Measurements from ENCODE around the gene HBG1. TPM values are rescaled to one million over a fixed set of nuclear protein-coding genes. Genes with fewer than 3 reads are reported as not detected.

Gene HBG1
- total RNA-seq, 2 experiments from 2014 or later: not detected

GRCh38 chr11:5283882-5284281 lies 34.2 kb upstream of the HBG1 start:
- Histone ChIP-seq H3K36me3 (ENCODE audit: insufficient read depth, low read length) (no peaks in the 10 kb centered on the region), H3K27ac (ENCODE audit: low read depth, low read length, poor library complexity, severe bottlenecking) (no peak overlapping the region), H3K4me3 (ENCODE audit: low read depth, low read length, poor library complexity, severe bottlenecking) (no peak overlapping the region), H4K20me1 (ENCODE audit: insufficient read depth, low read length) (no peaks in the 10 kb centered on the region), H3K79me2 (ENCODE audit: insufficient read depth, low read depth, low read length) (no peaks in the 10 kb centered on the region), H3K4me2 (ENCODE audit: low read length) (no peak overlapping the region), H2AFZ (ENCODE audit: low read length) (no peak overlapping the region), H3K9me3 (ENCODE audit: low read length) (no peaks in the 10 kb centered on the region), H3K4me1 (ENCODE audit: insufficient read depth, low read length, poor library complexity, severe bottlenecking) (no peaks in the 10 kb centered on the region), H3K9me2 (ENCODE audit: insufficient read depth, low read length) (no peaks in the 10 kb centered on the region)
- no peak for DNase-seq (ENCODE audit: low spot score)
- CTCF ChIA-PET (ENCODE audit: unreplicated experiment): no interaction called here
- intact Hi-C loops (cut with micrococcal nuclease; ENCODE audit: unreplicated experiment): no loop called here
- POLR2A ChIA-PET: no interaction called here
- TF ChIP-seq CTCF (conservative IDR thresholded peaks at IDR 0.05; ENCODE audit: low read length): no peak
- TF ChIP-seq EZH2phosphoT487 (IDR thresholded peaks at IDR 0.05; ENCODE audit: borderline replicate concordance, low read depth, low read length): no peak
- BruUV-seq (replicated peaks): no TSS peak

- H3K4me3 ChIP-seq (ENCODE audit: low read depth, low read length, poor library complexity, severe bottlenecking): no peak overlapping the region
- no peak overlapping the region for H3K4me2 ChIP-seq (ENCODE audit: low read length)
- no peaks in the 10 kb centered on the region for H3K36me3 ChIP-seq (ENCODE audit: insufficient read depth, low read length)
- H4K20me1 ChIP-seq (ENCODE audit: insufficient read depth, low read length): no peaks in the 10 kb centered on the region
- no peaks in the 10 kb centered on the region for H3K79me2 ChIP-seq (ENCODE audit: insufficient read depth, low read depth, low read length)
- TF ChIP-seq CTCF (conservative IDR thresholded peaks at IDR 0.05; ENCODE audit: low read length) (no peak), EZH2phosphoT487 (IDR thresholded peaks at IDR 0.05; ENCODE audit: borderline replicate concordance, low read depth, low read length) (no peak)
- no peaks in the 10 kb centered on the region for H3K4me1 ChIP-seq (ENCODE audit: insufficient read depth, low read length, poor library complexity, severe bottlenecking)
- H3K27ac ChIP-seq (ENCODE audit: low read depth, low read length, poor library complexity, severe bottlenecking): no peak overlapping the region
- no peak overlapping the region for H2AFZ ChIP-seq (ENCODE audit: low read length)
- H3K9me2 ChIP-seq (ENCODE audit: insufficient read depth, low read length): no peaks in the 10 kb centered on the region
- POLR2A ChIA-PET: no interaction called here
- no TSS peak for BruUV-seq (replicated peaks)
- no peaks in the 10 kb centered on the region for H3K9me3 ChIP-seq (ENCODE audit: low read length)
- CTCF ChIA-PET (ENCODE audit: unreplicated experiment): no interaction called here
- DNase-seq (ENCODE audit: low spot score): no peak
- intact Hi-C loops (cut with micrococcal nuclease; ENCODE audit: unreplicated experiment): no loop called here
Observed at GRCh38 chr11:5283086-5283485, 33.4 kb upstream of the HBG1 start.

- no peak for DNase-seq (ENCODE audit: low spot score)
- Histone ChIP-seq H3K4me1 (ENCODE audit: insufficient read depth, low read length, poor library complexity, severe bottlenecking) (no peaks in the 10 kb centered on the region), H2AFZ (ENCODE audit: low read length) (no peak overlapping the region), H3K27ac (ENCODE audit: low read depth, low read length, poor library complexity, severe bottlenecking) (no peak overlapping the region), H4K20me1 (ENCODE audit: insufficient read depth, low read length) (no peaks in the 10 kb centered on the region), H3K4me3 (ENCODE audit: low read depth, low read length, poor library complexity, severe bottlenecking) (no peak overlapping the region), H3K9me2 (ENCODE audit: insufficient read depth, low read length) (no peaks in the 10 kb centered on the region), H3K36me3 (ENCODE audit: insufficient read depth, low read length) (no peaks in the 10 kb centered on the region), H3K9me3 (ENCODE audit: low read length) (no peaks in the 10 kb centered on the region), H3K79me2 (ENCODE audit: insufficient read depth, low read depth, low read length) (no peaks in the 10 kb centered on the region), H3K4me2 (ENCODE audit: low read length) (no peak overlapping the region)
- intact Hi-C loops (cut with micrococcal nuclease; ENCODE audit: unreplicated experiment): no loop called here
- BruUV-seq (replicated peaks): no TSS peak
- no peak for TF ChIP-seq CTCF (conservative IDR thresholded peaks at IDR 0.05; ENCODE audit: low read length)
- TF ChIP-seq EZH2phosphoT487 (IDR thresholded peaks at IDR 0.05; ENCODE audit: borderline replicate concordance, low read depth, low read length): no peak
- ChIA-PET CTCF (ENCODE audit: unreplicated experiment) (no interaction called here), POLR2A (no interaction called here)
Observed at GRCh38 chr11:5282628-5283027, 33.0 kb upstream of the HBG1 start.

All from OCI-LY7 (cell line).